Spleen (tissue), 7 donors: Measurements from ENCODE around the gene SURF2.

ENCODE experiments used
- POLR2A ChIP-seq, 3 donors: fragments of 450-650 bp; IDR thresholded peaks; one replicate each; pipeline ENCODE4 v1.5.1; 2017; ENCODE audit warnings: antibody characterized with exemption in 3 of 3, mild to moderate bottlenecking in 1 of 3
- TF ChIP-seq, protein P1 (sequence below), 11 experiments: fragments of 200-600 bp in 7 of 11; fragments of 450-650 bp in 4 of 11; sonication (generic) in 4 of 11; IDR thresholded peaks in 8 of 11; conservative IDR thresholded peaks in 3 of 11; 1 replicate in 7 of 11; 2 replicates in 4 of 11; pipeline versions ENCODE4 v1.4.0 to v1.8.0; 2016 to 2021; ENCODE audit warnings: antibody characterized with exemption in 11 of 11, inconsistent platforms in 4 of 11, mild to moderate bottlenecking in 1 of 11
- donor health status: DM: no; HTN: no; CAD: no; lungs with moderate emphysema.
- donor health status: DM: no; HTN: no; CAD: no.
- donor health status: DM: no; HTN: no; CAD: no.

DNA sequence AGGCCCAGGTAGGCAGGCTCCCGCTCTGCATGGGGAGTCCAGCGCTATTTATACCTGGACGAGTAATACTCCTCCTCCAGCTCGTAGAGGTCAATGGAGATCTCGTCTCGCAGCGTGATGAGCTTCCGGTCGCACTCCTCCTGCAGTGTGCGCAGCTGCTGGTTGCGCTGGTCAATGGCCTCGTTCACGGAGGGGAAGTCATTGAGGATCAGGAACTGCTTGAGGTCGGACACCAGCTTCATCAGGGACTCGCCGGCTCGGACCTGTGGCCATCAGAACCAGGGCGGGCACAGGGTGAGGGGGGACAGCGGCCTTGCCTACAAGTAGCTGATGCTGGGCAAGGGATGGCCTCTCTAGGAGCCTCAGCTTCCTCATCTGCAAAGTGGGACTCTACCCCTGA lies 12.3 kb upstream of the SURF2 start:
- TF ChIP-seq, protein P1, sequence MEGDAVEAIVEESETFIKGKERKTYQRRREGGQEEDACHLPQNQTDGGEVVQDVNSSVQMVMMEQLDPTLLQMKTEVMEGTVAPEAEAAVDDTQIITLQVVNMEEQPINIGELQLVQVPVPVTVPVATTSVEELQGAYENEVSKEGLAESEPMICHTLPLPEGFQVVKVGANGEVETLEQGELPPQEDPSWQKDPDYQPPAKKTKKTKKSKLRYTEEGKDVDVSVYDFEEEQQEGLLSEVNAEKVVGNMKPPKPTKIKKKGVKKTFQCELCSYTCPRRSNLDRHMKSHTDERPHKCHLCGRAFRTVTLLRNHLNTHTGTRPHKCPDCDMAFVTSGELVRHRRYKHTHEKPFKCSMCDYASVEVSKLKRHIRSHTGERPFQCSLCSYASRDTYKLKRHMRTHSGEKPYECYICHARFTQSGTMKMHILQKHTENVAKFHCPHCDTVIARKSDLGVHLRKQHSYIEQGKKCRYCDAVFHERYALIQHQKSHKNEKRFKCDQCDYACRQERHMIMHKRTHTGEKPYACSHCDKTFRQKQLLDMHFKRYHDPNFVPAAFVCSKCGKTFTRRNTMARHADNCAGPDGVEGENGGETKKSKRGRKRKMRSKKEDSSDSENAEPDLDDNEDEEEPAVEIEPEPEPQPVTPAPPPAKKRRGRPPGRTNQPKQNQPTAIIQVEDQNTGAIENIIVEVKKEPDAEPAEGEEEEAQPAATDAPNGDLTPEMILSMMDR (IDR thresholded peaks at IDR 0.05 in 8 of 11, conservative IDR thresholded peaks at IDR 0.05 in 3 of 11), result no peak
- no peak for TF ChIP-seq POLR2A (IDR thresholded peaks at IDR 0.05)
